ENCODE results near the gene IQGAP2.

IQGAP2 gene

GRCh38 chr5:76472335-76473008 lies 69.4 kb downstream of the IQGAP2 start:
- H3K4me3 ChIP-seq (ENCODE audit: low read length): no peak overlapping the region
- H3K36me3 ChIP-seq (ENCODE audit: control insufficient read depth, insufficient read depth, low read length, severe bottlenecking): no peaks in the 10 kb centered on the region
- no peak for DNase-seq (ENCODE audit: low read depth)
- H3K4me1 ChIP-seq (ENCODE audit: control insufficient read depth, insufficient read depth, low read length): no peaks in the 10 kb centered on the region
- no peak overlapping the region for H3K9ac ChIP-seq (ENCODE audit: low read length)
- peaks cover 12% of the 10 kb centered on the region for H3K27me3 ChIP-seq (replicated peaks; ENCODE audit: control insufficient read depth, insufficient read depth, low read length)
- H3K9me3 ChIP-seq (ENCODE audit: control insufficient read depth, low read length): no peaks in the 10 kb centered on the region

- no peak for DNase-seq (ENCODE audit: low read depth)
- Histone ChIP-seq H3K9ac (ENCODE audit: low read length) (no peak overlapping the region), H3K9me3 (ENCODE audit: control insufficient read depth, low read length) (no peaks in the 10 kb centered on the region), H3K27me3 (replicated peaks; ENCODE audit: control insufficient read depth, insufficient read depth, low read length) (peaks cover 12% of the 10 kb centered on the region), H3K36me3 (ENCODE audit: control insufficient read depth, insufficient read depth, low read length, severe bottlenecking) (no peaks in the 10 kb centered on the region), H3K4me3 (ENCODE audit: low read length) (no peak overlapping the region), H3K4me1 (ENCODE audit: control insufficient read depth, insufficient read depth, low read length) (no peaks in the 10 kb centered on the region)
Observed at GRCh38 chr5:76473009-76473336, 69.9 kb downstream of the IQGAP2 start.

GRCh38 chr5:76473661-76474060 lies 70.6 kb downstream of the IQGAP2 start:
- Histone ChIP-seq H3K9ac (ENCODE audit: low read length) (no peak overlapping the region), H3K9me3 (ENCODE audit: control insufficient read depth, low read length) (no peaks in the 10 kb centered on the region), H3K36me3 (ENCODE audit: control insufficient read depth, insufficient read depth, low read length, severe bottlenecking) (no peaks in the 10 kb centered on the region), H3K4me1 (ENCODE audit: control insufficient read depth, insufficient read depth, low read length) (no peaks in the 10 kb centered on the region), H3K4me3 (ENCODE audit: low read length) (no peak overlapping the region), H3K27me3 (replicated peaks; ENCODE audit: control insufficient read depth, insufficient read depth, low read length) (peaks cover 12% of the 10 kb centered on the region)
- no peak for DNase-seq (ENCODE audit: low read depth)

GRCh38 chr5:76474377-76474776 lies 71.3 kb downstream of the IQGAP2 start:
- peaks cover 12% of the 10 kb centered on the region for H3K27me3 ChIP-seq (replicated peaks; ENCODE audit: control insufficient read depth, insufficient read depth, low read length)
- H3K4me3 ChIP-seq (ENCODE audit: low read length): no peak overlapping the region
- H3K36me3 ChIP-seq (ENCODE audit: control insufficient read depth, insufficient read depth, low read length, severe bottlenecking): no peaks in the 10 kb centered on the region
- H3K9me3 ChIP-seq (ENCODE audit: control insufficient read depth, low read length): no peaks in the 10 kb centered on the region
- no peak for DNase-seq (ENCODE audit: low read depth)
- no peaks in the 10 kb centered on the region for H3K4me1 ChIP-seq (ENCODE audit: control insufficient read depth, insufficient read depth, low read length)
- H3K9ac ChIP-seq (ENCODE audit: low read length): no peak overlapping the region

GRCh38 chr5:76475385-76475784 lies 72.3 kb downstream of the IQGAP2 start:
- H3K4me1 ChIP-seq (ENCODE audit: control insufficient read depth, insufficient read depth, low read length): no peaks in the 10 kb centered on the region
- H3K9ac ChIP-seq (ENCODE audit: low read length): no peak overlapping the region
- H3K9me3 ChIP-seq (ENCODE audit: control insufficient read depth, low read length): no peaks in the 10 kb centered on the region
- H3K4me3 ChIP-seq (ENCODE audit: low read length): no peak overlapping the region
- H3K27me3 ChIP-seq (replicated peaks; ENCODE audit: control insufficient read depth, insufficient read depth, low read length): peaks cover 17% of the 10 kb centered on the region
- H3K36me3 ChIP-seq (ENCODE audit: control insufficient read depth, insufficient read depth, low read length, severe bottlenecking): no peaks in the 10 kb centered on the region
- no peak for DNase-seq (ENCODE audit: low read depth)

GRCh38 chr5:76475936-76476335 lies 72.9 kb downstream of the IQGAP2 start:
- Histone ChIP-seq H3K9ac (ENCODE audit: low read length) (no peak overlapping the region), H3K4me3 (ENCODE audit: low read length) (no peak overlapping the region)
- no peak for DNase-seq (ENCODE audit: low read depth)

GRCh38 chr5:76476474-76477038 lies 73.5 kb downstream of the IQGAP2 start:
- no peak for DNase-seq (ENCODE audit: low read depth)
- no peaks in the 10 kb centered on the region for H3K9me3 ChIP-seq (ENCODE audit: control insufficient read depth, low read length)

More at GRCh38 chr5:76475936-76476335, 72.9 kb downstream of the IQGAP2 start:
- Histone ChIP-seq H3K9me3 (ENCODE audit: control insufficient read depth, low read length) (no peaks in the 10 kb centered on the region), H3K4me1 (ENCODE audit: control insufficient read depth, insufficient read depth, low read length) (no peaks in the 10 kb centered on the region), H3K27me3 (replicated peaks; ENCODE audit: control insufficient read depth, insufficient read depth, low read length) (peaks cover 19% of the 10 kb centered on the region), H3K36me3 (ENCODE audit: control insufficient read depth, insufficient read depth, low read length, severe bottlenecking) (no peaks in the 10 kb centered on the region)

GRCh38 chr5:76477061-76477460 lies 74.0 kb downstream of the IQGAP2 start:
- Histone ChIP-seq H3K4me3 (ENCODE audit: low read length) (no peak overlapping the region), H3K9me3 (ENCODE audit: control insufficient read depth, low read length) (no peaks in the 10 kb centered on the region), H3K27me3 (replicated peaks; ENCODE audit: control insufficient read depth, insufficient read depth, low read length) (peaks cover 19% of the 10 kb centered on the region), H3K9ac (ENCODE audit: low read length) (no peak overlapping the region), H3K36me3 (ENCODE audit: control insufficient read depth, insufficient read depth, low read length, severe bottlenecking) (no peaks in the 10 kb centered on the region), H3K4me1 (ENCODE audit: control insufficient read depth, insufficient read depth, low read length) (no peaks in the 10 kb centered on the region)
- DNase-seq (ENCODE audit: low read depth): no peak

More at GRCh38 chr5:76476474-76477038, 73.5 kb downstream of the IQGAP2 start:
- no peak overlapping the region for H3K4me3 ChIP-seq (ENCODE audit: low read length)
- H3K9ac ChIP-seq (ENCODE audit: low read length): no peak overlapping the region
- H3K4me1 ChIP-seq (ENCODE audit: control insufficient read depth, insufficient read depth, low read length): no peaks in the 10 kb centered on the region
- H3K27me3 ChIP-seq (replicated peaks; ENCODE audit: control insufficient read depth, insufficient read depth, low read length): peaks cover 19% of the 10 kb centered on the region
- H3K36me3 ChIP-seq (ENCODE audit: control insufficient read depth, insufficient read depth, low read length, severe bottlenecking): no peaks in the 10 kb centered on the region

GRCh38 chr5:76477571-76477970 lies 74.5 kb downstream of the IQGAP2 start:
- H3K9me3 ChIP-seq (ENCODE audit: control insufficient read depth, low read length): no peaks in the 10 kb centered on the region
- peaks cover 19% of the 10 kb centered on the region for H3K27me3 ChIP-seq (replicated peaks; ENCODE audit: control insufficient read depth, insufficient read depth, low read length)
- DNase-seq (ENCODE audit: low read depth): no peak
- H3K36me3 ChIP-seq (ENCODE audit: control insufficient read depth, insufficient read depth, low read length, severe bottlenecking): no peaks in the 10 kb centered on the region
- no peaks in the 10 kb centered on the region for H3K4me1 ChIP-seq (ENCODE audit: control insufficient read depth, insufficient read depth, low read length)
- H3K4me3 ChIP-seq (ENCODE audit: low read length): no peak overlapping the region
- no peak overlapping the region for H3K9ac ChIP-seq (ENCODE audit: low read length)

- Histone ChIP-seq H3K4me1 (ENCODE audit: control insufficient read depth, insufficient read depth, low read length) (no peaks in the 10 kb centered on the region), H3K4me3 (ENCODE audit: low read length) (no peak overlapping the region), H3K27me3 (replicated peaks; ENCODE audit: control insufficient read depth, insufficient read depth, low read length) (peaks cover 18% of the 10 kb centered on the region), H3K9me3 (ENCODE audit: control insufficient read depth, low read length) (no peaks in the 10 kb centered on the region), H3K9ac (ENCODE audit: low read length) (no peak overlapping the region), H3K36me3 (ENCODE audit: control insufficient read depth, insufficient read depth, low read length, severe bottlenecking) (no peaks in the 10 kb centered on the region)
- no peak for DNase-seq (ENCODE audit: low read depth)
Observed at GRCh38 chr5:76479281-76479680, 76.2 kb downstream of the IQGAP2 start.

- peaks cover 15% of the 10 kb centered on the region for H3K27me3 ChIP-seq (replicated peaks; ENCODE audit: control insufficient read depth, insufficient read depth, low read length)
- H3K4me3 ChIP-seq (ENCODE audit: low read length): no peak overlapping the region
- H3K36me3 ChIP-seq (ENCODE audit: control insufficient read depth, insufficient read depth, low read length, severe bottlenecking): no peaks in the 10 kb centered on the region
- H3K9me3 ChIP-seq (ENCODE audit: control insufficient read depth, low read length): no peaks in the 10 kb centered on the region
- no peaks in the 10 kb centered on the region for H3K4me1 ChIP-seq (ENCODE audit: control insufficient read depth, insufficient read depth, low read length)
- no peak overlapping the region for H3K9ac ChIP-seq (ENCODE audit: low read length)
- DNase-seq (ENCODE audit: low read depth): no peak
Observed at GRCh38 chr5:76479973-76480667, 77.0 kb downstream of the IQGAP2 start.
